ENCODE data around the gene CXCL8. TPM values are rescaled to one million over a fixed set of nuclear protein-coding genes. Genes with fewer than 3 reads are reported as not detected.

CXCL8 gene
- total RNA-seq, 1 donor, result 5.8 TPM

DNA sequence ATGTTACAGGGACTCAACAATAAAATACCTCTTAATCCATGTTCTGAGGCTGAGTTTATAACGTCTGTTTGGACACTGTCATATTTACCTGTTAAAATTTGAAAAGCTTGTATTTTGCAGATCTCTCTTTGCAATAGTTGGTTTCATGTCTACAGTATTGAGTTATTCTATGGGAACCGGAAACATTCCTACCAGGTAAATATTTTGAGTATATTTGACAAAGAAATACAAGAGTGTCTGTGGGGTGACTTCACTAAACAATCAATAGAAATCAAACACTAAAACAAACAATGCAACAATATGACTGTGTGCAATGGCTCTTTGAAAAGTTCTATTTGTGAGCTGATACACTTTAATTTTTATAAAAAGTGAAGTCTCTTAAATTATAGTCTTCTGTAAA lies 47.7 kb upstream of the CXCL8 start:
- no peak for DNase-seq (ENCODE audit: insufficient read length, low spot score, missing footprints)
- H3K4me2 ChIP-seq (ENCODE audit: insufficient read depth, low read length), result no peak overlapping the region
- TF ChIP-seq, protein P1, sequence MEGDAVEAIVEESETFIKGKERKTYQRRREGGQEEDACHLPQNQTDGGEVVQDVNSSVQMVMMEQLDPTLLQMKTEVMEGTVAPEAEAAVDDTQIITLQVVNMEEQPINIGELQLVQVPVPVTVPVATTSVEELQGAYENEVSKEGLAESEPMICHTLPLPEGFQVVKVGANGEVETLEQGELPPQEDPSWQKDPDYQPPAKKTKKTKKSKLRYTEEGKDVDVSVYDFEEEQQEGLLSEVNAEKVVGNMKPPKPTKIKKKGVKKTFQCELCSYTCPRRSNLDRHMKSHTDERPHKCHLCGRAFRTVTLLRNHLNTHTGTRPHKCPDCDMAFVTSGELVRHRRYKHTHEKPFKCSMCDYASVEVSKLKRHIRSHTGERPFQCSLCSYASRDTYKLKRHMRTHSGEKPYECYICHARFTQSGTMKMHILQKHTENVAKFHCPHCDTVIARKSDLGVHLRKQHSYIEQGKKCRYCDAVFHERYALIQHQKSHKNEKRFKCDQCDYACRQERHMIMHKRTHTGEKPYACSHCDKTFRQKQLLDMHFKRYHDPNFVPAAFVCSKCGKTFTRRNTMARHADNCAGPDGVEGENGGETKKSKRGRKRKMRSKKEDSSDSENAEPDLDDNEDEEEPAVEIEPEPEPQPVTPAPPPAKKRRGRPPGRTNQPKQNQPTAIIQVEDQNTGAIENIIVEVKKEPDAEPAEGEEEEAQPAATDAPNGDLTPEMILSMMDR (IDR thresholded peaks at IDR 0.05; ENCODE audit: extremely low read depth, low read depth, low read length), result no peak
- no peaks in the 10 kb centered on the region for H3K9me3 ChIP-seq (ENCODE audit: low read depth, low read length)
- no peaks in the 10 kb centered on the region for H4K20me1 ChIP-seq (ENCODE audit: insufficient read depth, low read length)
- H3K36me3 ChIP-seq (ENCODE audit: insufficient read depth, low read length), result no peaks in the 10 kb centered on the region
- H3K4me3 ChIP-seq (ENCODE audit: insufficient read depth, low read length), result no peak overlapping the region
- peaks cover 4% of the 10 kb centered on the region for H3K4me1 ChIP-seq (ENCODE audit: insufficient read depth, low read length)
- no peak overlapping the region for H2AFZ ChIP-seq (ENCODE audit: low read length)
- no peak overlapping the region for H3K27ac ChIP-seq (ENCODE audit: low read depth, low read length)
- H3K79me2 ChIP-seq (ENCODE audit: insufficient read depth, low read length), result no peaks in the 10 kb centered on the region
- no peaks in the 10 kb centered on the region for H3K27me3 ChIP-seq (ENCODE audit: insufficient read depth, low read length)

DNA sequence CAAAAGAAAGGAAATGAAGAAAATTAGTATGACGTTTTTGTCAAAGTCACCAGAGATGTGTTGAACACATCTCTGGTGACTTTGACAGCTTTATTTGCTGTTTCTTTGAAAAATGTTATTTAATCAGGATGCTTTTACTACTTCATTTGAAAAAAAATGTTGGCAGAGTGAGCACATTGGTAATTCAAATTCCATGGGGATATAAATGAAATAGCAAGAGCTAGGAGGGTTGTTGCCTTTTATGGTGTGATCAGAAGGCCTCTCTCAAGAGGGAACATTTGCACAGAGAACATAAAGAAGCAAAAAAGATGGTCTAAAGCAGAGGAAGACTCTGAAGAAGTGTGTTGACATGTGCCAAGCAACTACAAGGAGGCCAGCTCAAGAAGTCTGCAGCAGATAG lies 46.6 kb upstream of the CXCL8 start:
- Histone ChIP-seq H3K27me3 (ENCODE audit: insufficient read depth, low read length) (no peaks in the 10 kb centered on the region), H3K9me3 (ENCODE audit: low read depth, low read length) (no peaks in the 10 kb centered on the region)

DNA sequence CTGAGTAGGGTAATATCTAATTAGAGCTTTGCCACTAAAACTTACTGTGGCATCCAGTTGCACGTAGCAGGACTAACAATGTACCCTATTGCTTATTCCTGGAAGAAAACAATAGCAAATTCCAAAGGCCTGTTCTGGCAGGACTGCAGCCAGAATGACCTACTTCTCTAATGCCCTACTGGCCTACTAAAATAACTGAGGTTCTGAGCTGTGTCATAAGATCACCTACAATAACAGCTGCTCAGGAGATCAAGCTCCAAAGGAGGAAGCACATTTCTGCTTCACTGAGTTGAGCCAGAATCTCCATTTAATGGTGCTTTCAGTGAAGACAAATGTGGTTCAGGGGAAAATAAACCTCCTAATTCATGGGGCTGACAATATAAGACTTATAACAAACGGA lies 42.2 kb upstream of the CXCL8 start:
- no peak overlapping the region for H3K4me3 ChIP-seq (ENCODE audit: insufficient read depth, low read length)
- H3K36me3 ChIP-seq (ENCODE audit: insufficient read depth, low read length), result no peaks in the 10 kb centered on the region
- no peak overlapping the region for H3K27ac ChIP-seq (ENCODE audit: low read depth, low read length)
- TF ChIP-seq, protein P1 (IDR thresholded peaks at IDR 0.05; ENCODE audit: extremely low read depth, low read depth, low read length), result no peak
- peak; percentile 58 for DNase-seq (ENCODE audit: insufficient read length, low spot score, missing footprints)
- peaks cover 18% of the 10 kb centered on the region for H3K4me1 ChIP-seq (ENCODE audit: insufficient read depth, low read length)
- no peak overlapping the region for H2AFZ ChIP-seq (ENCODE audit: low read length)
- H3K79me2 ChIP-seq (ENCODE audit: insufficient read depth, low read length), result no peaks in the 10 kb centered on the region
- H4K20me1 ChIP-seq (ENCODE audit: insufficient read depth, low read length), result no peaks in the 10 kb centered on the region
- H3K4me2 ChIP-seq (ENCODE audit: insufficient read depth, low read length), result no peak overlapping the region
- H3K9me3 ChIP-seq (ENCODE audit: low read depth, low read length), result no peaks in the 10 kb centered on the region
- H3K27me3 ChIP-seq (ENCODE audit: insufficient read depth, low read length), result no peaks in the 10 kb centered on the region

More for the DNA sequence above, 46.6 kb upstream of the CXCL8 start:
- Histone ChIP-seq H3K4me2 (ENCODE audit: insufficient read depth, low read length) (no peak overlapping the region), H3K27ac (ENCODE audit: low read depth, low read length) (no peak overlapping the region), H3K4me1 (ENCODE audit: insufficient read depth, low read length) (peaks cover 9% of the 10 kb centered on the region), H3K36me3 (ENCODE audit: insufficient read depth, low read length) (no peaks in the 10 kb centered on the region), H2AFZ (ENCODE audit: low read length) (no peak overlapping the region), H3K4me3 (ENCODE audit: insufficient read depth, low read length) (no peak overlapping the region), H3K79me2 (ENCODE audit: insufficient read depth, low read length) (no peaks in the 10 kb centered on the region), H4K20me1 (ENCODE audit: insufficient read depth, low read length) (no peaks in the 10 kb centered on the region)
- DNase-seq (ENCODE audit: insufficient read length, low spot score, missing footprints), result no peak
- TF ChIP-seq, protein P1 (IDR thresholded peaks at IDR 0.05; ENCODE audit: extremely low read depth, low read depth, low read length), result no peak

DNA sequence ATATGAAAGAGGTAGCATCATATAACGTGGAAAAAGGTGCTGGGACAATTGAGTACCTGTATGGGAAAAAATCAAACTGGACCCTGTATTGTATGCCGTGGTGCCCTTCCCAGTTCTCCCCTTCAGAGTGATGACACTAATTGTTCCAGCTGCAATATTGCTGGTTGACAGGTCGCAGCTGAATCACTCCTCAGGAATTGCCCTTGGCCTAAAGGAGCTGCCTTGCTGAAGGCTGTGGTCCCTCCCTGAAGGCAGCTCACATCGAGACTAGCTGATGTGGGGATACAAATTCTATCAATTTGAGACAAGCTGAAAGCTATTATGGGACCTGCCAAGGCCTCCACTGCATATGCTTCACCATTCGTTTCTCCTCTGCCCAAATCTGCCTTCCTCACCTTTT lies 39.3 kb upstream of the CXCL8 start:
- Histone ChIP-seq H3K4me1 (ENCODE audit: insufficient read depth, low read length) (peaks cover 45% of the 10 kb centered on the region), H3K27me3 (ENCODE audit: insufficient read depth, low read length) (no peaks in the 10 kb centered on the region), H3K27ac (ENCODE audit: low read depth, low read length) (no peak overlapping the region), H3K4me2 (ENCODE audit: insufficient read depth, low read length) (no peak overlapping the region), H3K4me3 (ENCODE audit: insufficient read depth, low read length) (no peak overlapping the region), H4K20me1 (ENCODE audit: insufficient read depth, low read length) (no peaks in the 10 kb centered on the region), H2AFZ (ENCODE audit: low read length) (no peak overlapping the region), H3K36me3 (ENCODE audit: insufficient read depth, low read length) (no peaks in the 10 kb centered on the region), H3K9me3 (ENCODE audit: low read depth, low read length) (no peaks in the 10 kb centered on the region), H3K79me2 (ENCODE audit: insufficient read depth, low read length) (no peaks in the 10 kb centered on the region)
- DNase-seq (ENCODE audit: insufficient read length, low spot score, missing footprints), result no peak
- TF ChIP-seq, protein P1 (IDR thresholded peaks at IDR 0.05; ENCODE audit: extremely low read depth, low read depth, low read length), result no peak

Data from osteoblast (primary cell).